ENCODE results near the gene NCR3LG1.
A peak's percentile ranks its signal among the peaks of the same experiment; 100 is the strongest.

Gene NCR3LG1, protein sequence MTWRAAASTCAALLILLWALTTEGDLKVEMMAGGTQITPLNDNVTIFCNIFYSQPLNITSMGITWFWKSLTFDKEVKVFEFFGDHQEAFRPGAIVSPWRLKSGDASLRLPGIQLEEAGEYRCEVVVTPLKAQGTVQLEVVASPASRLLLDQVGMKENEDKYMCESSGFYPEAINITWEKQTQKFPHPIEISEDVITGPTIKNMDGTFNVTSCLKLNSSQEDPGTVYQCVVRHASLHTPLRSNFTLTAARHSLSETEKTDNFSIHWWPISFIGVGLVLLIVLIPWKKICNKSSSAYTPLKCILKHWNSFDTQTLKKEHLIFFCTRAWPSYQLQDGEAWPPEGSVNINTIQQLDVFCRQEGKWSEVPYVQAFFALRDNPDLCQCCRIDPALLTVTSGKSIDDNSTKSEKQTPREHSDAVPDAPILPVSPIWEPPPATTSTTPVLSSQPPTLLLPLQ

GRCh38 chr11:17351510-17352176 lies at the start of gene NCR3LG1:
Gene NCR3LG1, plus strand, starts transcription at chr11:17351800. Its CDS starts 170 bp downstream, at chr11:17351970.
- DNase-seq (ENCODE audit: low read depth), result no peak
- H3K4me3 ChIP-seq (ENCODE audit: low read depth, low read length), result peak within 1 kb of the TSS; percentile 66
- in situ Hi-C loops (cut with HindIII; ENCODE audit: low sequenced_read_pairs), result no loop called here
- no peak for TF ChIP-seq CTCF (IDR thresholded peaks at IDR 0.05; ENCODE audit: low read depth, low read length, missing control alignments)

DNA sequence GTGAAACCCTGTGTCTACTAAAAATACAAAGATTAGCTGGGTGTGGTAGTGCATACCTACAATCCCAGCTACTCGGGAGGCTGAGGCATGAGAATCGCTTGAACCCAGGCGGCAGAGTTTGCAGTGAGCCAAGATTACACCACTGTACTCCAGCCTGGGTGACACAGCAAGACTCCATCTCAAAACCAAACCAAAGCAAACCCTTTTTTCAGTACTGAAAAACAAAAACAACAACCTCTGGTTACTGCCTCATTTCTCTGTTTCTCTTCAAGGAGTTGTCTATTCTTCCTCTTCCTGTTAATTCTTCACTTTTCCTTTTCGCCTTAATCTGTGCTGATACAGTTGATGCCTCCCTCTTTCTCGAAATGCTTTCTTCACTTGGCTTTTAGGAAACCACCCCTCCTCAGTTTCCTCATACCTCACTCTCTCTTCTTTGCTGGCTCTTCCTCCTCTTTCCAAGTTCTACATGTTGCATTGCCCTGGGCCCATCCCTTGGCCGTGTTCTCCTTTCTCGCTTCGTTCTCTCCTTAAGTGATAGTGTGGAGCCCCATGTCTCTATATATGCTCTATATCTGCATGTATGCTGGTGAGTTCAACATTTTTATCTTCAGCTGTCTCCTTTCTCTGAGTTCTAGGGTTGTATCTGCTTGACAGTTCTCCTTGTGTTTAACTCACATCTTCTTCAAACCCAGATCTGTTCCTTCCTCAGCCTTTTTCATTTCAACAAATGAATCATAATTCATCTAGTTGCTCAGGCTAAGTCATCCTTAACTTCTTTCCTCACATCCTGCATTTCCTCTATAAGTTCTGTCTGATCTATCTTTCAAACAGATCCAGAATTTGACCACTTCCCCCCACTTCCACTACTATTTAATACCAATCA lies 38.0 kb upstream of the NCR3LG1 start:
- no peak for DNase-seq (ENCODE audit: low read depth)
- no peak overlapping the region for H3K4me3 ChIP-seq (ENCODE audit: low read depth, low read length)
- no peak for TF ChIP-seq CTCF (IDR thresholded peaks at IDR 0.05; ENCODE audit: low read depth, low read length, missing control alignments)
- in situ Hi-C loops (cut with HindIII; ENCODE audit: low sequenced_read_pairs), result no loop called here

DNA sequence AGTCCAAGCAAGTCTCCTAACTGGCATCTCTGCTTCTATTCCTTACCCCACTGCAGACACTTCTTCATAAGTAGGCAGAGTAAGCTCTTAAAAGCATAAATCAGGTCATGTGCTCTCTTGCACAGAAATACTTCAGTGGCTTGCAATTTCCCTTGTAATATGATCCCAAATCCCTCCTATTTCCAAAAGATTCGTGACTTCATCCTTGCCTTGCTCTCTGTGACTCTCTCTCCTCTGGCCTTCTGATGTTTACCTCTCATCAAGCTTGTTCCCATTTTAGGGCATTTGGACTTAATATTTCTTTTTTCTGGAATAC lies 37.4 kb upstream of the NCR3LG1 start:
- TF ChIP-seq CTCF (IDR thresholded peaks at IDR 0.05; ENCODE audit: low read depth, low read length, missing control alignments), result no peak
- H3K4me3 ChIP-seq (ENCODE audit: low read depth, low read length), result no peak overlapping the region
- peak; percentile 26 for DNase-seq (ENCODE audit: low read depth)
- in situ Hi-C loops (cut with HindIII; ENCODE audit: low sequenced_read_pairs), result no loop called here

DNA sequence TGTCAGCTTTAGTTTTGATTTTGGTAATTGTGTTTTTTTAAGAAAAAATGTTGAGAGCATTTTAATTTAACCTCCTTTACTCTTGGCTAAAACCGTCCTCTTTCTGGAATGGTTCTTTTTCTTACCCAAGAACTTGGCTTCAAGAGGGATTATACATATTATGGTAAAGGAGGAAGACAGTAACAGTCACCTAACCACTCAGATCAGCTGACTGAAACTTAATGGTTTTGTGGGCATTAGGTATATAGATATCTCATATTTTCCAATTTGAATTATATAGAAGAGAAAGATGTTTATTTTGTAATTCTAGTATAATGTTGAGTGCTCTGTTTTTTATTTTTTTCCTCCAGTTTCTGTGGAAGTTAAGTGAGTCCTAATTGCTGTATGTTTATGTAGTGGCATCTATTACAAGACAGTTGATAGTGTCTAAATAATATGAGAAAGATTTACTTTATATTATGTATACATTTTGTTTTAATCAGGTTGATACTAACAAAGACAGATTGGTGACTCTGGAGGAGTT lies 36.6 kb upstream of the NCR3LG1 start:
- no peak overlapping the region for H3K4me3 ChIP-seq (ENCODE audit: low read depth, low read length)
- no peak for DNase-seq (ENCODE audit: low read depth)
- TF ChIP-seq CTCF (IDR thresholded peaks at IDR 0.05; ENCODE audit: low read depth, low read length, missing control alignments), result no peak
- in situ Hi-C loops (cut with HindIII; ENCODE audit: low sequenced_read_pairs), result no loop called here

- no peak for TF ChIP-seq CTCF (IDR thresholded peaks at IDR 0.05; ENCODE audit: low read depth, low read length, missing control alignments)
- H3K4me3 ChIP-seq (ENCODE audit: low read depth, low read length), result no peak overlapping the region
- no peak for DNase-seq (ENCODE audit: low read depth)
- in situ Hi-C loops (cut with HindIII; ENCODE audit: low sequenced_read_pairs), result no loop called here
Observed at GRCh38 chr11:17328871-17329494, 22.6 kb upstream of the NCR3LG1 start.

DNA sequence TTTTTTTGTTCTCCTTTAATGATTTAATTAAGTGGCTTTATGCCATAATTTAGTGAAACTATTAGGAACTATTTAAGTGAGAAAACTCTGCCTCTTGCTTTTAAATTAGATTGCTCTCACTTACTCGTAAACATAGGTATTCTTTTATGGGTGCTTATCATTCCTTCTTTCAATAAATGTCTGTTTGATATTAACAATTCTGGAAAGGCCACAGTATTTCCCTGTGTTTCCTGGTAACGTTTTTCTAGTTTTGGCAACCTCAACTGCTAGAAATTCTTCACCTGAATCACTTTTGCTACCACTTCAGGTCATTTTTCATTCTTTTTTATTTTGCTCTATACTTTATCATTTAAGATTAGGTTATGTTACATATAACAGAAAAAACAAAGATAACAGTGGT lies 19.9 kb upstream of the NCR3LG1 start:
- no peak for TF ChIP-seq CTCF (IDR thresholded peaks at IDR 0.05; ENCODE audit: low read depth, low read length, missing control alignments)
- in situ Hi-C loops (cut with HindIII; ENCODE audit: low sequenced_read_pairs), result no loop called here
- H3K4me3 ChIP-seq (ENCODE audit: low read depth, low read length), result no peak overlapping the region
- DNase-seq (ENCODE audit: low read depth), result no peak

All from astrocyte of the cerebellum (primary cell).